Bronchial epithelial cell (primary cell): ENCODE data around the gene ARHGAP25. TPM values are rescaled to one million over a fixed set of nuclear protein-coding genes. Genes with fewer than 3 reads are reported as not detected.

Experiments
- DNase-seq: peaks from one replicate; pipeline ENCODE4 v3.0.0-alpha.2; 2010; ENCODE audit warnings: low read depth
- FAIRE-seq: peaks from 2 replicates; lab custom pipeline; 2011; peaks lifted over from hg19 to GRCh38; lab: Jason Lieb, UNC
- H3K27me3 ChIP-seq: 2 replicates; pipeline ENCODE4 v1.5.1; 2011; ENCODE audit warnings: low read length; ENCODE audit not compliant: control insufficient read depth, insufficient read depth
- H3K36me3 ChIP-seq: 2 replicates; pipeline ENCODE4 v1.5.1; 2011; ENCODE audit warnings: low read length; ENCODE audit not compliant: control insufficient read depth, insufficient read depth
- H3K4me3 ChIP-seq: 2 replicates; pipeline ENCODE4 v1.5.1; 2011; ENCODE audit warnings: mild to moderate bottlenecking, low read depth, low read length, control low read depth
- total RNA-seq: library from RNA; depleted of rRNA; stranded (reverse); fragments of >200 nt; gene quantifications from 2 replicates; pipeline ENCODE4 v1.2.1, GENCODE V29; 2014
- TF ChIP-seq, protein P1 (sequence below): IDR thresholded peaks from 2 replicates; pipeline ENCODE4 v1.5.1; 2011; ENCODE audit warnings: mild to moderate bottlenecking, moderate library complexity, low read length, control low read depth, inconsistent platforms; ENCODE audit not compliant: insufficient read depth, severe bottlenecking

Gene ARHGAP25
- total RNA-seq, 1 donor from 2014 or later, result 0.79 TPM

DNA sequence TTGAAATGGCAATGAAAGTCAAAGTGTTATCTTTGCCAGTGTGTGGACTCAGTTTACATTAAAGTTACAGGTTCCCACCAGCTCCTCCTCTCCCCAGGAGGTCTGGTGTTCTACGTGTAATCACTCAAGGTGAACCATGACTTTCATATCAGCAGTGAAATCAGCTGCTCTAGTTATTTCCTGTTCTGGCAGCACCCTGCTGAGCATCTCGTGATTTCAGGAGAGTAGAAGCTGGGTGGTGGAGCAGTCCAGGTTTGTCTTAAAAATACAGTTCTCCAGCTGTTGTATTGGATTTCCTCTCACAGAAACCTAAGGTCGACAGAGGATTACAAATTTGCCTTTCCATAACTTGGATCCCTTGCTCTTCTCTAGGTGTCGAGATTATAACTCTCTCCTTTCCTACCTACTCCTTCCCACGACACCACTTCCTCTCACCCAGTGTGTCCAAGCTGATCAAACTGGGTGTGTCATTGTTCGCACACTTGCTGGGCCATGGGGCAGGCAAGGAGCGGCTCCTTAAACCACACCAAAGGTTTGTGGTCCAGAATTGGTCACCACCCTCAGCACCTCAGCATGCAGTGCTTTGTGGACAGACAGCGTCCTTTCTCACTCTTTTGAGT, 13.0 kb upstream of the ARHGAP25 start:
- H3K4me3 ChIP-seq, result no peak overlapping the region
- no peak for DNase-seq
- H3K36me3 ChIP-seq, result no peaks in the 10 kb centered on the region
- peak; percentile 28 for FAIRE-seq
- no peaks in the 10 kb centered on the region for H3K27me3 ChIP-seq
- TF ChIP-seq, protein P1, sequence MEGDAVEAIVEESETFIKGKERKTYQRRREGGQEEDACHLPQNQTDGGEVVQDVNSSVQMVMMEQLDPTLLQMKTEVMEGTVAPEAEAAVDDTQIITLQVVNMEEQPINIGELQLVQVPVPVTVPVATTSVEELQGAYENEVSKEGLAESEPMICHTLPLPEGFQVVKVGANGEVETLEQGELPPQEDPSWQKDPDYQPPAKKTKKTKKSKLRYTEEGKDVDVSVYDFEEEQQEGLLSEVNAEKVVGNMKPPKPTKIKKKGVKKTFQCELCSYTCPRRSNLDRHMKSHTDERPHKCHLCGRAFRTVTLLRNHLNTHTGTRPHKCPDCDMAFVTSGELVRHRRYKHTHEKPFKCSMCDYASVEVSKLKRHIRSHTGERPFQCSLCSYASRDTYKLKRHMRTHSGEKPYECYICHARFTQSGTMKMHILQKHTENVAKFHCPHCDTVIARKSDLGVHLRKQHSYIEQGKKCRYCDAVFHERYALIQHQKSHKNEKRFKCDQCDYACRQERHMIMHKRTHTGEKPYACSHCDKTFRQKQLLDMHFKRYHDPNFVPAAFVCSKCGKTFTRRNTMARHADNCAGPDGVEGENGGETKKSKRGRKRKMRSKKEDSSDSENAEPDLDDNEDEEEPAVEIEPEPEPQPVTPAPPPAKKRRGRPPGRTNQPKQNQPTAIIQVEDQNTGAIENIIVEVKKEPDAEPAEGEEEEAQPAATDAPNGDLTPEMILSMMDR, result no peak

DNA sequence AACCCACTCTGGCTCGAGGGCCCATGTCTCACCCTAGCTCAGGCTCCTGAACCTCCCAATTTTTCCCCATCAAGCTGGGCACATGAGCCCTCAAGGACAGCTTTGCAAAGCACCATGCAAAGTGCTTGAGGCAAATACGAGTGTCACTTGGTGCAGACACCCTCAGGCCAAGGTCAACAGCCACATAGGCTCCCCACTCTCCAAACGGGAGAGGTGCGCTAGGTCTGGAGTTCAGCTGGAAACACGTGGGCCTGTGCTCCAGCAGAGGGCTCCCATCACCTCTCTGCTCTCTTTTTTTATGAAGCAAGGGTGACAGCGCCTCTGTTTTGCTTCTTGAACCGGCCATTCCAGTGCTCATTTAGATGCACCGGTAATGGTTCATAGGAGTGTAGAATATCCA, 11.9 kb upstream of the ARHGAP25 start:
- TF ChIP-seq, protein P1, result no peak
- Histone ChIP-seq H3K4me3 (no peak overlapping the region), H3K27me3 (no peaks in the 10 kb centered on the region), H3K36me3 (no peaks in the 10 kb centered on the region)
- FAIRE-seq (no peak), DNase-seq (no peak)

DNA sequence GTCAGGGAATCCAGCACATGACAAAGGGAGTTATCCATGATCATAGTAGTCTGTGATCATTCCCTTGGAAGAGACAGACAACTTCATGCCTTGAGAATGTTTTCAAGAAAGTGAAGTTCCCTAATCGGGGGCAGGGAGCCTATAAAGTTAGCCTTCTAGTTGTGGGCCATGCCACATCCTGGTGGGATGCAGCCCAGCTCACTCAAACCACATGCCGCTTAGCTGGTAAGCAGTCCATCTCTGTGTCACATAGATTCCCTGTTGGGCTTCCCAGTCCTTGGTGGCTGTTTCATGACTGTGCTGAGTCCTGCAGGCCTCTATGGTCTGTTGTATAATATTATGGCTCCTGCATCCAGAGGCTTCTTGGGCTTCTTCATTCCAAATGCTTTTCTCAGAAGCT, 11.4 kb upstream of the ARHGAP25 start:
- DNase-seq, result no peak
- Histone ChIP-seq H3K36me3 (no peaks in the 10 kb centered on the region), H3K4me3 (no peak overlapping the region), H3K27me3 (no peaks in the 10 kb centered on the region)
- TF ChIP-seq, protein P1, result no peak
- no peak for FAIRE-seq

DNA sequence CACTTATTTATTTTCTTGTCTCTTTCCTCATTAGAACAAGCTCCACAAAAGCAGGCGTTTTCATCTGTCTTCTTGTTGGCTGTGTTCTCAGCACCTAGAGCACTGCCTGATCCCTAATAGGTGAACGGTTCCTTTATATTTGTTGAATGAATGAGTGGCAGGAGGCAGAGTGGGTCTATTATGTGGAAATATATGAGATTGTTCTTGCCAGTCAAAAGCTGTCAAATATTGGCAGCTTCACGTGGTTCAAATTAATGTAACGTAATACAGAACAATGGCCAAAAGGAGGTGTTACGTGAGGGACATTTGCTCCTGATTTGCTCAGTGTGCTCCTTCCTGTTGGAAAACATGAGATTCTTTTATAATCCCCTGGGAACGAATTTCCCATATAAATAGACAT, 8.5 kb upstream of the ARHGAP25 start:
- FAIRE-seq, result no peak
- TF ChIP-seq, protein P1, result no peak
- DNase-seq, result no peak
- H3K36me3 ChIP-seq, result no peaks in the 10 kb centered on the region
- H3K27me3 ChIP-seq, result no peaks in the 10 kb centered on the region
- H3K4me3 ChIP-seq, result no peak overlapping the region

DNA sequence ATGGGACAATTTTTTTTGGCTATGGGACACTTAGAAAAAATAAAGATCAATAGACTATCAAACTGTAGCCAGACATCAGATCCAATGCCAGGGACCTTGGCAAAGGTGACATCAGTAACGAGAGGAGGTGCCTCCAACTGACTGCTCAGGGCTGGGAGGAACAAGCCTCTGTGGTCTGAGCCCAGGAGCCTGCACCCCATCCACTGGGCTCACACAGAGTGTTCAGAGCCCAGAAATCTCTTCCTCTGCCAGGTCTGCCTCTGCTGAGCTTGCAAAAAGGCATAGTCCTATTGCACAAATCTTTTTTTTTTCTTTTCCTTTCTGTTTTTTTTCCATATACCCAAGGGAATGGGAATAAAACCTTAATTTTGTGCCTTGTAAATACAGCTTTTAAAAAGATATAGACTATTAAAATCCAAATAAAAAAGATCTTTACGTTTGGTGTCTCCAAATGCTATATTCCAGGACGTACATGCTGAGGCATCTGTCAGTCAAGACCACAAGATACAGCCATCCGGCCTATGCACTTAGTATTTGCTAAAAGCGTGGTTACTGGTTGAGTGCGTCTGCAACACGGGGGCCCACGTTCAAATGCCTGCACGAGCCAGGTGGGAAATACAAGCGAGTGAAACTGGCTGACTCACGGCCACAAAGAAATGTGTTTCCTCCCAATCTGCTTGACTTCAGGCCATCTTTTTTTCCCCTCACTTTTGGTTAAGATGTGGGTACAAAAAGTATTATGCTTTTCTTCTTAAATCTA, 7.8 kb upstream of the ARHGAP25 start:
- Histone ChIP-seq H3K27me3 (no peaks in the 10 kb centered on the region), H3K4me3 (no peak overlapping the region), H3K36me3 (no peaks in the 10 kb centered on the region)
- peak; percentile 58 for DNase-seq
- FAIRE-seq, result no peak
- TF ChIP-seq, protein P1, result no peak
